Measurements from ENCODE around the gene SCMH1.
"Not testable (repeated sequence)": the region's sequence is repeated elsewhere in the genome, so short reads cannot be mapped to it uniquely, and the experiment has no call there.

SCMH1 gene

DNA sequence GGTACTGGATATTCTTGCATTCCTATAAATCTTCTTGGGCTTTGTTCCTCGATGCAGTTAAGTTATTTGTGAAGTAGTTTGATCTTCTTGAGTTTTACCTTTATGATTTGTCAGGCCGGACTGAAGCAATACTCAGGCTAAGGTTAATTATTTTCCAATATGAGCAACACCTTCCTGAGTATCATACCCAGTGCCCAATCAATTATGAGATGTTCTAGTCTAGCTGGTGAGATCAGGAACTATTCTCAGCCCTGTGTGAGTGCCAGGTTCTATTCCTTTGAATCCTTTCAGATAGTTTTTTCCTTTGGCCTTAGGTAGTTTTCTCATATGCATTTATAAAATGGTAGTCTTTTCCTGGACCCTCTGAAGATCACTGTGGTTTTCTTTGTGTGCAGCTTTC lies 92.5 kb downstream of the SCMH1 start:
- Histone ChIP-seq H4K8ac (ENCODE audit: low read depth, low read length) (no peak overlapping the region), H3K23ac (ENCODE audit: low read length) (no peak overlapping the region), H3K9ac (ENCODE audit: low read length) (no peak overlapping the region), H3K18ac (ENCODE audit: low read length) (no peak overlapping the region), H3K4me1 (ENCODE audit: control insufficient read depth, low read depth, low read length) (no peaks in the 10 kb centered on the region), H3K79me2 (ENCODE audit: control insufficient read depth, insufficient read depth, low read length) (no peaks in the 10 kb centered on the region), H3K4me3 (ENCODE audit: low read length) (no peak overlapping the region), H2BK5ac (ENCODE audit: low read length) (no peak overlapping the region), H2AK5ac (ENCODE audit: low read length) (no peak overlapping the region), H3K79me1 (ENCODE audit: low read length) (no peaks in the 10 kb centered on the region), H3K4ac (ENCODE audit: low read depth, low read length) (no peak overlapping the region), H3K27ac (ENCODE audit: low read depth, low read length) (no peak overlapping the region), H2BK15ac (replicated peaks; ENCODE audit: low read depth) (no peak overlapping the region), H2BK120ac (ENCODE audit: low read depth, low read length) (no peak overlapping the region), H3K27me3 (ENCODE audit: insufficient read depth, low read length, poor library complexity) (no peaks in the 10 kb centered on the region), H3K36me3 (ENCODE audit: control insufficient read depth, insufficient read depth, low read length) (no peaks in the 10 kb centered on the region), H4K5ac (ENCODE audit: low read length) (no peak overlapping the region), H3K56ac (ENCODE audit: low read length) (no peak overlapping the region), H3K4me2 (ENCODE audit: low read length) (no peak overlapping the region)
- no CpG with 5 or more reads among the region's 2 CpGs for WGBS (ENCODE audit: extremely low coverage, insufficient coverage, low lambda C conversion rate)
- no peak for DNase-seq

GRCh38 chr1:41144285-41144684 lies 97.8 kb downstream of the SCMH1 start:
- no peak for DNase-seq
- WGBS (ENCODE audit: extremely low coverage, insufficient coverage, low lambda C conversion rate), result no CpG with 5 or more reads among the region's 1 CpG
- no peaks in the 10 kb centered on the region for H3K79me1 ChIP-seq (ENCODE audit: low read length)
- H3K56ac ChIP-seq (ENCODE audit: low read length), result no peak overlapping the region
- H3K27ac ChIP-seq (ENCODE audit: low read depth, low read length), result no peak overlapping the region
- no peaks in the 10 kb centered on the region for H3K36me3 ChIP-seq (ENCODE audit: control insufficient read depth, insufficient read depth, low read length)
- no peak overlapping the region for H4K5ac ChIP-seq (ENCODE audit: low read length)
- H3K9ac ChIP-seq (ENCODE audit: low read length), result no peak overlapping the region
- H2BK120ac ChIP-seq (ENCODE audit: low read depth, low read length), result no peak overlapping the region
- H2BK5ac ChIP-seq (ENCODE audit: low read length), result no peak overlapping the region
- no peak overlapping the region for H3K18ac ChIP-seq (ENCODE audit: low read length)
- no peak overlapping the region for H3K23ac ChIP-seq (ENCODE audit: low read length)
- no peaks in the 10 kb centered on the region for H3K27me3 ChIP-seq (ENCODE audit: insufficient read depth, low read length, poor library complexity)
- H3K4me3 ChIP-seq (ENCODE audit: low read length), result no peak overlapping the region
- H2AK5ac ChIP-seq (ENCODE audit: low read length), result no peak overlapping the region
- H3K4me2 ChIP-seq (ENCODE audit: low read length), result no peak overlapping the region
- no peak overlapping the region for H2BK15ac ChIP-seq (replicated peaks; ENCODE audit: low read depth)
- no peak overlapping the region for H3K4ac ChIP-seq (ENCODE audit: low read depth, low read length)
- H3K79me2 ChIP-seq (ENCODE audit: control insufficient read depth, insufficient read depth, low read length), result no peaks in the 10 kb centered on the region
- no peaks in the 10 kb centered on the region for H3K4me1 ChIP-seq (ENCODE audit: control insufficient read depth, low read depth, low read length)
- H4K8ac ChIP-seq (ENCODE audit: low read depth, low read length), result no peak overlapping the region

- Histone ChIP-seq H3K9ac (ENCODE audit: low read length) (no peak overlapping the region), H3K79me2 (ENCODE audit: control insufficient read depth, insufficient read depth, low read length) (no peaks in the 10 kb centered on the region), H3K4me3 (ENCODE audit: low read length) (no peak overlapping the region), H3K23ac (ENCODE audit: low read length) (no peak overlapping the region), H3K4me1 (ENCODE audit: control insufficient read depth, low read depth, low read length) (no peaks in the 10 kb centered on the region), H3K4ac (ENCODE audit: low read depth, low read length) (no peak overlapping the region), H3K27ac (ENCODE audit: low read depth, low read length) (no peak overlapping the region), H3K4me2 (ENCODE audit: low read length) (no peak overlapping the region), H3K18ac (ENCODE audit: low read length) (no peak overlapping the region), H2BK15ac (replicated peaks; ENCODE audit: low read depth) (no peak overlapping the region), H2BK120ac (ENCODE audit: low read depth, low read length) (no peak overlapping the region), H2BK5ac (ENCODE audit: low read length) (no peak overlapping the region), H4K5ac (ENCODE audit: low read length) (no peak overlapping the region), H3K56ac (ENCODE audit: low read length) (no peak overlapping the region), H3K36me3 (ENCODE audit: control insufficient read depth, insufficient read depth, low read length) (no peaks in the 10 kb centered on the region), H3K27me3 (ENCODE audit: insufficient read depth, low read length, poor library complexity) (no peaks in the 10 kb centered on the region), H4K8ac (ENCODE audit: low read depth, low read length) (no peak overlapping the region), H3K79me1 (ENCODE audit: low read length) (no peaks in the 10 kb centered on the region), H2AK5ac (ENCODE audit: low read length) (no peak overlapping the region)
- DNase-seq, result no peak
- WGBS (ENCODE audit: extremely low coverage, insufficient coverage, low lambda C conversion rate), result no CpG with 5 or more reads among the region's 1 CpG
Observed at GRCh38 chr1:41138549-41138948, 103.6 kb downstream of the SCMH1 start.

DNA sequence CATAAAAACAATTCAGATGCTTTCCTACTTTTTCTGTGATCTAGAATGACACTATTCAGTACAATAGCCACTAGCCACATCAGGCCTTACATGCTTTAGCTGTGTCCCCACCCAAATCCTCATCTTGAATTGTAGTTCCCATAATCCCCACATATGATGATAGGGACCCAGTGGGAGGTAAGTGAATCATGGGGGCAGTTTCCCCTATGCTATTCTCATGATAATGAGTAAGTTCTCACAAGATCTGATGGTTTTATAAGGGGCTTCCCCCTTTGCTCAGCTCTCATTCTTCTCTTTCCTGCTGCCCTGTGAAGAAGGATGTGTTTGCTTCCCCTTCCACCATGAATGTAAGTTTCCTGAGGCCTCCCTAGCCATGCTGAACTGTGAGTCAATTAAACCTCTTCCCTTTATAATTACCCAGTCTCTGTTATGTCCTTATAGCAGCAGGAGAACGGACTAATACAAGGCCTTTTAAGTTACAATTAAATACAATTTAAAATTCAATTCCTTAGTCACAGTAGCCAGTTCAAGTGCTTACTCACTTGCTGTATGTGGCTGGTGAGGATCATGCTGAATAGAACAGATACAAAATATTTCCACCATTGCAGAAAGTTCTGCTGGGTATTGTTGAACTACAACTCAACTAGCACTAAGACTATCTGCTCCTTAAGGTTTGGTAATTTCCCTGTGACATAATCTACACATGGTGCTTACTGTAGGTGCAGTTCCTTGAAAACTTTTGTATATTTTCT lies 106.7 kb downstream of the SCMH1 start:
- DNase-seq, result no peak
- no peaks in the 10 kb centered on the region for H3K79me1 ChIP-seq (ENCODE audit: low read length)

GRCh38 chr1:41134325-41134724 lies 107.8 kb downstream of the SCMH1 start:
- not testable (repeated sequence) for H3K23ac ChIP-seq (ENCODE audit: low read length); H2BK5ac ChIP-seq (ENCODE audit: low read length); H3K4ac ChIP-seq (ENCODE audit: low read depth, low read length); H3K36me3 ChIP-seq (ENCODE audit: control insufficient read depth, insufficient read depth, low read length); H4K5ac ChIP-seq (ENCODE audit: low read length); H2BK15ac ChIP-seq (replicated peaks; ENCODE audit: low read depth); H3K56ac ChIP-seq (ENCODE audit: low read length); H4K8ac ChIP-seq (ENCODE audit: low read depth, low read length); H3K79me1 ChIP-seq (ENCODE audit: low read length); H3K27me3 ChIP-seq (ENCODE audit: insufficient read depth, low read length, poor library complexity); H2AK5ac ChIP-seq (ENCODE audit: low read length); H3K4me3 ChIP-seq (ENCODE audit: low read length); H3K9ac ChIP-seq (ENCODE audit: low read length); H3K79me2 ChIP-seq (ENCODE audit: control insufficient read depth, insufficient read depth, low read length); DNase-seq; H3K4me2 ChIP-seq (ENCODE audit: low read length); H3K27ac ChIP-seq (ENCODE audit: low read depth, low read length); H2BK120ac ChIP-seq (ENCODE audit: low read depth, low read length); H3K4me1 ChIP-seq (ENCODE audit: control insufficient read depth, low read depth, low read length); H3K18ac ChIP-seq (ENCODE audit: low read length)
- WGBS (ENCODE audit: extremely low coverage, insufficient coverage, low lambda C conversion rate), result no CpG with 5 or more reads among the region's 2 CpGs

More for the DNA sequence above, 106.7 kb downstream of the SCMH1 start:
- H3K18ac ChIP-seq (ENCODE audit: low read length), result no peak overlapping the region
- no peaks in the 10 kb centered on the region for H3K36me3 ChIP-seq (ENCODE audit: control insufficient read depth, insufficient read depth, low read length)
- no peak overlapping the region for H3K4ac ChIP-seq (ENCODE audit: low read depth, low read length)
- H3K56ac ChIP-seq (ENCODE audit: low read length), result no peak overlapping the region
- H2BK120ac ChIP-seq (ENCODE audit: low read depth, low read length), result no peak overlapping the region
- H2AK5ac ChIP-seq (ENCODE audit: low read length), result no peak overlapping the region
- H3K27ac ChIP-seq (ENCODE audit: low read depth, low read length), result no peak overlapping the region
- no CpG with 5 or more reads among the region's 1 CpG for WGBS (ENCODE audit: extremely low coverage, insufficient coverage, low lambda C conversion rate)
- H2BK15ac ChIP-seq (replicated peaks; ENCODE audit: low read depth), result no peak overlapping the region
- H3K23ac ChIP-seq (ENCODE audit: low read length), result no peak overlapping the region
- H3K79me2 ChIP-seq (ENCODE audit: control insufficient read depth, insufficient read depth, low read length), result no peaks in the 10 kb centered on the region
- no peaks in the 10 kb centered on the region for H3K27me3 ChIP-seq (ENCODE audit: insufficient read depth, low read length, poor library complexity)
- H2BK5ac ChIP-seq (ENCODE audit: low read length), result no peak overlapping the region
- no peak overlapping the region for H4K5ac ChIP-seq (ENCODE audit: low read length)
- H4K8ac ChIP-seq (ENCODE audit: low read depth, low read length), result no peak overlapping the region
- H3K4me2 ChIP-seq (ENCODE audit: low read length), result no peak overlapping the region
- H3K4me1 ChIP-seq (ENCODE audit: control insufficient read depth, low read depth, low read length), result no peaks in the 10 kb centered on the region
- no peak overlapping the region for H3K9ac ChIP-seq (ENCODE audit: low read length)
- H3K4me3 ChIP-seq (ENCODE audit: low read length), result no peak overlapping the region

All from mesendoderm (in vitro differentiated cells).